G401.6 (cell line): ENCODE results near the gene UVSSA.

Experiments
- FAIRE-seq: peaks from 2 replicates; lab custom pipeline; 2012; peaks lifted over from hg19 to GRCh38; lab: Jason Lieb, UNC

UVSSA gene

DNA sequence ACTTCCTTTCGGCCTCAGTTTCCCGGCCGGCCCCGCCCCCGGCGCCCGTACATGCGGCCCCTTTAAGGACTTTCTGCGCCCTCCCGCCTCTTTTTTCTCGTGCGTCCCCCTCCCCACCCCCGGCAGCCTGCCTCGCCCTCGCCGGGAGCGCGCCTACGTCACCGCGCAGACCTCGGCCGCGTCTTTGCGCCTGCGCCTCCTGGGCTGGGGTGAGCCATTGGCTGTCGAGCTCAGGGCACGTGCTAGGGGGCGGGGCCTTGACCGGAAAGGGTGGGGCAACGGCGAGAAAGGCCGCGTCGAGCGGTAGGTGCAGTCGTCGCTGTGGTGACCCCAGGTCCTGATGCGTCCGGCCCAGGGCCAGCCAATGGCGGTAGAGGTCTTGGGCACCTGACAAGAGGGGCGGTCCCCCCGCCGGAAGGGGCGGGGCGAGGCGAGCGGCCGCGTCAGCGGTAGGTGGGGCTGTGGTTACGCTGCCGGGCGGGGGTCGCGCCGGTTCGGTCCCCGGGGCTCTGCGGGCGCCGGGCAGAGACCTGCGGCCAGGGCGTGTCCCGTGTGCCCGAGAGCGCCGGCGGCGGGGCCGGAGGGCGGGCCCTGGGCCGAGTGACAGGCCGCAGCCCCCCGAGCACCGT is at the start of gene UVSSA:
UVSSA (plus strand) TSS at position 428 of the 629 bp plus-strand sequence. CDS start 884 bp downstream, outside the sequence.
- FAIRE-seq = peak; percentile 95

- no peak for FAIRE-seq
These were observed 49.3 kb upstream of the UVSSA start for GRCh38 chr4:1297456-1298325.

DNA sequence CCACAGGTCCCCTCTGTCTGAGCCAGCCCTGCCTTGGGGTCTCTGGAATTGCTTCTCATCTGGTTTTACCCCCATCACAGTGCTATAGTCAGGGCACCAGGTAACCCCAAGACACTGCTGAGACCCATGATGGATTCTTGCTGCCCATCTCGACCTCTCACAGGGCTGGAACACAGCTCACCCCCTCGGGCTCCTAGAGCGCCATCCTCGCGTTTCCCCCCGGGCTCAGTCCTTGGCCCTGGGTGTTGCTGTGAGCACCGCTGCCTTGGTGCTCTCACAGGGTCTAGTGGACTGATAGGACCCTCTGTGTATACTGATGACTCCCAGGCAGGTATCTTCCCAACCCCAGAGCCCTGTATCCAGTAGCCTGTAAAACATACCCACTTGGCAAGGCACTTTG is 48.5 kb upstream of the UVSSA start:
- FAIRE-seq = no peak

- no peak for FAIRE-seq
These were observed 47.6 kb upstream of the UVSSA start for GRCh38 chr4:1299301-1299860.

DNA sequence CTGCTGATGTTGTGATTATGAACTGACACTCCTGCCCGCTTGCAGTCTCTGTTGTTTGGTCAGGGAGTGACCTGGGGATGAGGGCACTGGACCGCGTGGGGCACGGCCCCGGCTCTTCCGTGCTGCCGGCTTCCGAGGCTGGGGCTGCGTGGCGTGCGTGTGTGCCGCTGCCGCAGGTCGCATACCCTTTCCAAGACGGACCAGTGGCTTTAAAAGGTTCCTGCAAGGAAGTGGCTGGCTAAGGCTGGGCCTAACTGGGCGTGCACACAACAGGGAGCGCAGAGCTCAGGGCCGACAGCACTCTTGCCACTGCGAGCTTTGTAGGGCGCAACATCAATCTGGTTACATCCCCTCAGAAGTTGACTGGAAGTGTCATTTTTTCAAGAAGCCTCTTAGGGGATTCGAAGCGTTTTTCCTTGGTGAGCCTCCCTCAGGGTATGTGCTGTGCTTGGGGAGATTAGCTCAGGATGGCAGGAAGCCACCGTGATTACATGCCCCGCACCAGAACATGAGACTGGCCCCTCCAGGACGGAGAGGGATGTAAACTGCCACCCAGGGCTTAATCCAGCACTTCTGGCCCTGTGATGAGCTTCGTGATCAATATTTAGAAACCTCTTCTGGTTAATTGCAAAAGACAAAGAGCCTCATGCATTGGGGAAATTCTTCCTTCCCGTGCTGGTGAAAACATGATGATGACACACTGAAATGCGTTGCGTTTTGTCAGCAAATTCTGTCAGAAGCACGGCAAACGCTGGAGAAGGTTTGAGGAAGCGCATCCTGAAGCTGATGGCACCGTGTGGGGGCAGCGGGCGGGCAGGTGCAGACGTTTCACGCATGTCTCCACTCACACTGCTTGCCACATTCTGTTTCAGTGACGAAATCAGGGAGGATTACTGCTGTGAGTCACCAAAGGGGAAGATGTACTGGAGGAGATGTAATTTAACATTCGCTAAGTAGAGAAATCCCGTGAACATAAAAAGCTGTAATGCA is 46.2 kb upstream of the UVSSA start:
- FAIRE-seq = no peak

- FAIRE-seq = no peak
These were observed 44.8 kb upstream of the UVSSA start for GRCh38 chr4:1302159-1302558.

DNA sequence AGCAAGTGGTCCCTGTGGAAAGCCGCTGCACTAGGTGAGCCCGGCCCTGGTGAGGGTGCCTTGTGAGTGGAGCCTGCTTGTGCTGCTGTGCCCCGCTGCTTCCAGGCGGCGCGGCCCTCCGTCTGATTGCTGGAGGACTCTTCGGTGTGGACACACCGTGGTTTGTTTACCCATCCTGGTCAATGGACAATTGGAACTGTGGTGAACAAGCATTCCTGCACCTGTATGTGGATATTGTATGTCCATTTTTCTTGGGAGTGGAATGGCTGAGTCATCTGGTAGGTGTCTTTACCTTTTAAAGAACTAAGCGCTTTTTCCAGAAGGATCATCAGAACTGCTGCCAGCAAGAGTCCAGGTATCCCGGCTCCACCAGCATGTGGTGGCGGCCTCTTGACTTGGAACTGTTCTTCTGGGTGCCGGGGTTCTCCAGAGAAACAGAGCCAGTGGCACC is 41.7 kb upstream of the UVSSA start:
- FAIRE-seq = no peak

- no peak for FAIRE-seq
These were observed 41.1 kb upstream of the UVSSA start for GRCh38 chr4:1305781-1306455.

DNA sequence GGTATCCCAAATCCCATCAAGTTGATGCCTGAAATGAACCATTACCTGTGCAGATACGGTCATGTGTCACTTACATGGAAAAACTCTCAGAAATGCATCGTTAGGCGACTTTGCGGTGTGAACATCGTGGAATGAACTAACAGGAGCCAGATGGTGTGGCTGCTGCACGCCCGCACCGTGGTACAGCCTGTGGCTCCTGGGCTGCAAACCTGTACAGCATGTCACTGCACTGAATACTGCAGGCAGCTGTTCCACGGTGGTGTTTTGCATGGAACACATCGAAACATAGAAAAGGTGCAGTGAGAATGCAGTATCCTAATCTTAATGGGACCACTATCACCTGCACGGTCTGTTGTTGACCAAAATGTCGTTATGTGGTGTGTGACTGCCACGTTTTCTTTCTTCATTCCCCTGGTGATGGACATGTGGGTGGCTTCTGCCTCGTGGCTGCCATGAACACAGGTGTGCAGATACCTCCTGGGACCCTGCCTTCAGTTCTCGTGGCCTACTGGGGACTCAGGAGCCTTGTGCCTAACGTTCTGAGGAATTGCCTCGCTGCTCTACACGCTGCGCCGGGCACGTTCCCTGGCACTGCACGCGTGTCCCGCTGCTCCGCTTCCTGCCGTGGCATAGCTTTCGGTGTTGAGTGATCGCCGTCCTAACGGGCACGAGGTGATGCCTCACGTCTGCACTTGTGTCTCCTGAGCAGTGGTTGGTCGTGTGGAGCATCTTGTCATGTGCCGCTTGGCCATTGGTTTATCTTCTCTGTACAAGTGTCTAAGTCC is 38.9 kb upstream of the UVSSA start:
- FAIRE-seq = no peak

GRCh38 chr4:1309261-1310010 is 37.6 kb upstream of the UVSSA start:
- no peak for FAIRE-seq

- no peak for FAIRE-seq
These were observed 36.8 kb upstream of the UVSSA start for GRCh38 chr4:1310031-1310795.

GRCh38 chr4:1310796-1311631 is 36.0 kb upstream of the UVSSA start:
- no peak for FAIRE-seq

GRCh38 chr4:1312821-1313640 is 34.0 kb upstream of the UVSSA start:
- FAIRE-seq = no peak

DNA sequence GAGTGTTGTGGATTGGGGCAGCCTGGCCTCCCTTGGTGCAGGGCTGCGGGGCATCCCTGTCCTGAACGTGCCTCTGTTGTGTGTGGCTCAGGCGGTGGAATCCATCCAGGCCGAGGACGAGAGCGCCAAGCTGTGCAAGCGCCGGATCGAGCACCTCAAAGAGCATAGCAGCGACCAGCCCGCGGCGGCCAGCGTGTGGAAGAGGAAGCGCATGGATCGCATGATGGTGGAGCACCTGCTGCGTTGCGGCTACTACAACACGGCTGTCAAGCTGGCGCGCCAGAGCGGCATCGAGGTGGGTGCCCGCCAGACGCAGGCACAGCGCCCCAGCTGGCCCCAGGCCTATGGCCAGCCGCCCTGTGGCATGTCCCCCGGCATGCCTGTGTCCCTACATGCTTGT is 31.7 kb upstream of the UVSSA start:
- FAIRE-seq = no peak

DNA sequence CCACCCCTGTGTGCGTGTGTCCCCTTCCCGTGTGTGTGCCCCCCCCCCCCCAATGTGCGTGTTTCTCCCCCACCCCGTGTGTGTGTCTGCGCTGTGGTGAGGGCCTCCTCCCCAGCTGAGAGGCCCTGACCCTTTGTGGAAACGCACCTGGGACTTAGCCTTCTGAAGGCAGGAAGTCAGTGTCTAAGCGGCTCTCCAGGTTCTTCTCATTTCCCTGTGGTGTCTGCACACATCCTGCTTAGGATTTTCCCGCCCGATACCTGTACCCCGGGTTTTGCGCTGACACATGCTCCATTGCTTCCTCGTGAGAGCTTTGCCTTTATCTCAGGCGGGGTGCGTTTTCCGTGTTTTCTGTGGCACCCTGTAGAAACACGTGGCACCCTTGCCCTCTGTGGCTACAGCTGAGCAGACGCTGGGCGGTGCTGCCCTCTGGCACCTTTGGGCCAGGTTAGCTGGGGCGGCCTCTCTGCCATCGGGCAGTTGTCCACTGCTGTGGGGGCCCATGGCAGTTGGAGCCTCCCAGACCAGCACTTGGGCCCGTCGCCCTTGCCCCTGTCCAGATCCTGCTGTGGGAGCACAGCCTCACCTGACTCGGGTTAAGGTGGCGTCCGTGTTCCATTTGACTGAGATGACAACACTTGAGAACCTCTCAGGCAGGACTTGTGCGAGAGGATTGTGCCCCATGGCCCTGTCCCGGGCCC is 31.0 kb upstream of the UVSSA start:
- no peak for FAIRE-seq

- no peak for FAIRE-seq
These were observed 30.4 kb upstream of the UVSSA start for GRCh38 chr4:1316537-1317168.
